ENCODE measurements around the gene ANP32E. TPM values are rescaled to one million over a fixed set of nuclear protein-coding genes. Genes with fewer than 3 reads are reported as not detected.
"Not testable (repeated sequence)": the region's sequence is repeated elsewhere in the genome, so short reads cannot be mapped to it uniquely, and the experiment has no call there.

The ANP32E gene
- total RNA-seq, 2 experiments from 2014 or later = 176 to 212 TPM

- Mint-ChIP-seq H3K4me1 (peaks cover 19% of the 10 kb centered on the region), H3K4me3 (peak overlapping the region; percentile 73), H3K9me3 (ENCODE audit: low read depth) (no peaks in the 10 kb centered on the region), H3K27ac (peak overlapping the region; percentile 96), H3K27me3 (no peaks in the 10 kb centered on the region), H3K36me3 (ENCODE audit: low read depth) (no peaks in the 10 kb centered on the region)
- peak; percentile 100 for ATAC-seq
- POLR2A ChIA-PET = interaction anchor here (1.5 kb wide), 1 partner anchor 17 kb away, joined by 5 read pairs; no protein-coding TSS in a partner anchor
- intact Hi-C loops (cut with DNase I, micrococcal nuclease) = loop anchor here (1.0 kb wide), 4 partner anchors 21 to 146 kb away; partner anchors contain the start of genes ANP32E (in 1 of the 2), MRPS21 (in 1 of the 2) and VPS45 (in 1 of the 2)
- DNase-seq = peak; percentile 96
- CTCF ChIA-PET = interaction anchor here (0.6 to 0.9 kb wide), 4 partner anchors 17 to 272 kb away, joined by 3 read pairs; no protein-coding TSS in a partner anchor
Observed at GRCh38 chr1:150213170-150214098, 22.5 kb downstream of the ANP32E start.

- intact Hi-C loops (cut with DNase I, micrococcal nuclease) = no loop called here
- no peak overlapping the region for H3K4me3 Mint-ChIP-seq
- ATAC-seq (no peak), DNase-seq (no peak)
- CTCF ChIA-PET = no interaction called here
- H3K36me3 Mint-ChIP-seq (ENCODE audit: low read depth) = no peaks in the 10 kb centered on the region
- no peaks in the 10 kb centered on the region for H3K9me3 Mint-ChIP-seq (ENCODE audit: low read depth)
- POLR2A ChIA-PET = no interaction called here
- peaks cover 19% of the 10 kb centered on the region for H3K4me1 Mint-ChIP-seq
- no peak overlapping the region for H3K27ac Mint-ChIP-seq
- no peaks in the 10 kb centered on the region for H3K27me3 Mint-ChIP-seq
Observed at GRCh38 chr1:150212070-150212469, 23.8 kb downstream of the ANP32E start.

- ChIA-PET CTCF (interaction anchor here (0.6 to 0.9 kb wide), 2 partner anchors 22 to 23 kb away, joined by 3 read pairs; no protein-coding TSS in a partner anchor), POLR2A (interaction anchor here (0.6 to 0.7 kb wide), 2 partner anchors 85 to 226 kb away, joined by 3 to 6 read pairs; no protein-coding TSS in a partner anchor)
- H3K4me1 Mint-ChIP-seq = peaks cover 19% of the 10 kb centered on the region
- no peak for ATAC-seq
- H3K9me3 Mint-ChIP-seq (ENCODE audit: low read depth) = no peaks in the 10 kb centered on the region
- intact Hi-C loops (cut with DNase I, micrococcal nuclease) = no loop called here
- DNase-seq = no peak
- H3K27ac Mint-ChIP-seq = no peak overlapping the region
- H3K36me3 Mint-ChIP-seq (ENCODE audit: low read depth) = no peaks in the 10 kb centered on the region
- H3K4me3 Mint-ChIP-seq = no peak overlapping the region
- peaks cover 2% of the 10 kb centered on the region for H3K27me3 Mint-ChIP-seq
Observed at GRCh38 chr1:150210706-150211105, 25.2 kb downstream of the ANP32E start.

GRCh38 chr1:150210091-150210490 lies 25.8 kb downstream of the ANP32E start:
- Mint-ChIP-seq H3K27me3 (peaks cover 2% of the 10 kb centered on the region), H3K4me1 (peaks cover 19% of the 10 kb centered on the region), H3K4me3 (no peak overlapping the region), H3K9me3 (ENCODE audit: low read depth) (no peaks in the 10 kb centered on the region), H3K36me3 (ENCODE audit: low read depth) (no peaks in the 10 kb centered on the region), H3K27ac (no peak overlapping the region)
- DNase-seq (no peak), ATAC-seq (no peak)
- intact Hi-C loops (cut with DNase I, micrococcal nuclease) = no loop called here
- CTCF ChIA-PET = interaction anchor here (0.9 kb wide), 1 partner anchor 22 kb away, joined by 3 read pairs; no protein-coding TSS in a partner anchor
- POLR2A ChIA-PET = interaction anchor here (0.6 to 0.7 kb wide), 3 partner anchors 20 to 225 kb away, joined by 3 to 6 read pairs (median 4); no protein-coding TSS in a partner anchor

GRCh38 chr1:150208460-150208859 lies 27.5 kb downstream of the ANP32E start:
- H3K27me3 Mint-ChIP-seq; POLR2A ChIA-PET; CTCF ChIA-PET; ATAC-seq; H3K9me3 Mint-ChIP-seq (ENCODE audit: low read depth); H3K4me1 Mint-ChIP-seq; H3K27ac Mint-ChIP-seq; intact Hi-C loops (cut with DNase I, micrococcal nuclease); H3K36me3 Mint-ChIP-seq (ENCODE audit: low read depth); DNase-seq; H3K4me3 Mint-ChIP-seq: not testable (repeated sequence)

GRCh38 chr1:150207281-150207971 lies 28.5 kb downstream of the ANP32E start:
- Mint-ChIP-seq H3K4me3 (no peak overlapping the region), H3K27ac (no peak overlapping the region), H3K27me3 (peaks cover 2% of the 10 kb centered on the region), H3K36me3 (ENCODE audit: low read depth) (no peaks in the 10 kb centered on the region), H3K9me3 (ENCODE audit: low read depth) (no peaks in the 10 kb centered on the region), H3K4me1 (no peaks in the 10 kb centered on the region)
- ChIA-PET POLR2A (no interaction called here), CTCF (interaction anchor here (0.6 to 0.8 kb wide), 2 partner anchors 17 to 867 kb away, joined by 4 to 5 read pairs; no protein-coding TSS in a partner anchor)
- intact Hi-C loops (cut with DNase I, micrococcal nuclease) = no loop called here
- ATAC-seq (no peak), DNase-seq (no peak)

GRCh38 chr1:150196417-150196816 lies 39.5 kb downstream of the ANP32E start:
- Mint-ChIP-seq H3K4me3 (no peak overlapping the region), H3K9me3 (ENCODE audit: low read depth) (no peaks in the 10 kb centered on the region), H3K36me3 (ENCODE audit: low read depth) (no peaks in the 10 kb centered on the region), H3K27me3 (peaks cover 3% of the 10 kb centered on the region), H3K4me1 (no peaks in the 10 kb centered on the region), H3K27ac (no peak overlapping the region)
- intact Hi-C loops (cut with DNase I, micrococcal nuclease) = no loop called here
- DNase-seq (no peak), ATAC-seq (no peak)
- ChIA-PET POLR2A (interaction anchor here (0.5 kb wide), 1 partner anchor 18 kb away, joined by 3 read pairs; no protein-coding TSS in a partner anchor), CTCF (interaction anchor here (1.1 to 1.4 kb wide), 2 partner anchors 9 to 31 kb away, joined by 3 to 4 read pairs; no protein-coding TSS in a partner anchor)

- intact Hi-C loops (cut with DNase I, micrococcal nuclease) = no loop called here
- Mint-ChIP-seq H3K4me3 (no peak overlapping the region), H3K4me1 (no peaks in the 10 kb centered on the region), H3K27me3 (peaks cover 3% of the 10 kb centered on the region), H3K9me3 (ENCODE audit: low read depth) (no peaks in the 10 kb centered on the region), H3K36me3 (ENCODE audit: low read depth) (no peaks in the 10 kb centered on the region), H3K27ac (no peak overlapping the region)
- DNase-seq = no peak
- ATAC-seq = no peak
- CTCF ChIA-PET = no interaction called here
- POLR2A ChIA-PET = no interaction called here
Observed at GRCh38 chr1:150194381-150195031, 41.4 kb downstream of the ANP32E start.

GRCh38 chr1:150192012-150192411 lies 43.9 kb downstream of the ANP32E start:
- ChIA-PET CTCF (interaction anchor here (0.7 kb wide), 1 partner anchor 87 kb away, joined by 3 read pairs; no protein-coding TSS in a partner anchor), POLR2A (no interaction called here)
- Mint-ChIP-seq H3K4me3 (no peak overlapping the region), H3K9me3 (ENCODE audit: low read depth) (no peaks in the 10 kb centered on the region), H3K27ac (no peak overlapping the region), H3K36me3 (ENCODE audit: low read depth) (no peaks in the 10 kb centered on the region), H3K4me1 (peaks cover 7% of the 10 kb centered on the region), H3K27me3 (peaks cover 3% of the 10 kb centered on the region)
- intact Hi-C loops (cut with DNase I, micrococcal nuclease) = no loop called here
- DNase-seq (no peak), ATAC-seq (no peak)

- Mint-ChIP-seq H3K27ac (no peak overlapping the region), H3K4me3 (no peak overlapping the region), H3K9me3 (ENCODE audit: low read depth) (no peaks in the 10 kb centered on the region), H3K4me1 (peaks cover 10% of the 10 kb centered on the region), H3K36me3 (ENCODE audit: low read depth) (no peaks in the 10 kb centered on the region), H3K27me3 (no peaks in the 10 kb centered on the region)
- intact Hi-C loops (cut with DNase I, micrococcal nuclease) = loop anchor here (1.0 to 5.0 kb wide), 5 partner anchors 114 to 299 kb away; partner anchors contain the start of gene VPS45 (in 1 of the 2)
- ChIA-PET CTCF (interaction anchor here (0.6 to 2.4 kb wide), 39 partner anchors 8 to 299 kb away, joined by 3 to 17 read pairs (median 4); partner anchors contain the start of genes BOLA1, C1orf54, PLEKHO1 and VPS45), POLR2A (interaction anchor here (0.6 to 1.5 kb wide), 3 partner anchors 114 to 300 kb away, joined by 3 to 5 read pairs (median 4); partner anchors contain the start of gene RPRD2)
- ATAC-seq (peak; percentile 23), DNase-seq (no peak)
Observed at GRCh38 chr1:150187560-150187931, 48.4 kb downstream of the ANP32E start.
